ENCODE data around the gene CREB3. TPM values are rescaled to one million over a fixed set of nuclear protein-coding genes. Genes with fewer than 3 reads are reported as not detected.
A peak's percentile ranks its signal among the peaks of the same experiment; 100 is the strongest.

CREB3 gene
- total and polyA plus RNA-seq, 9 of the 15 experiments (the other 6 are each of a cell fraction or from before 2014, with no cell fraction given) = 5.7 to 18.3 (median 14.9) TPM

GRCh38 chr9:35728041-35728971 lies 4.2 kb upstream of the CREB3 start (continued):
- TF ChIP-seq E2F8 (IDR thresholded peaks at IDR 0.05; ENCODE audit: low read depth, partially characterized antibody) (peak; percentile 30), CBFA2T3 (IDR thresholded peaks at IDR 0.05) (peak; percentile 98), XRCC4 (IDR thresholded peaks at IDR 0.05; ENCODE audit: extremely low read depth, insufficient read depth, insufficient read length) (no peak), TAF1 (IDR thresholded peaks at IDR 0.05; ENCODE audit: control insufficient read depth, extremely low read depth, insufficient read depth, low read length, severe bottlenecking) (no peak), MAFK (IDR thresholded peaks at IDR 0.05; ENCODE audit: low read length) (no peak), ERF (CRISPR knock-in tag; IDR thresholded peaks at IDR 0.05) (no peak), CBX2 (IDR thresholded peaks at IDR 0.05; ENCODE audit: insufficient read depth, low read length, poor library complexity, severe bottlenecking) (no peak), POLR2G (IDR thresholded peaks at IDR 0.05; ENCODE audit: low read depth, low read length) (peak; percentile 47), LARP7 (IDR thresholded peaks at IDR 0.05) (no peak; the same call in 1 of the 2 replicates), NR1H2 (CRISPR knock-in tag; IDR thresholded peaks at IDR 0.05) (no peak), HLTF (IDR thresholded peaks at IDR 0.05) (peak; percentile 82), KDM5B (IDR thresholded peaks at IDR 0.05; ENCODE audit: insufficient replicate concordance, low read depth, low read length) (peak; percentile 57), ZEB2 (IDR thresholded peaks at IDR 0.05) (peak; percentile 75), FUS (optimal IDR thresholded peaks at IDR 0.05; ENCODE audit: low read depth, low read length) (no peak), CREB1 (IDR thresholded peaks at IDR 0.05) (no peak; the same call in 1 of the 2 replicates), CREB1 (CRISPR knock-in tag; IDR thresholded peaks at IDR 0.05) (no peak), LEF1 (IDR thresholded peaks at IDR 0.05) (peak; percentile 87; the same call in 1 of the 2 replicates), E2F3 (CRISPR knock-in tag; IDR thresholded peaks at IDR 0.05) (no peak), NCOA1 (IDR thresholded peaks at IDR 0.05; ENCODE audit: low read depth) (peak; percentile 89), ZFX (CRISPR knock-in tag; IDR thresholded peaks at IDR 0.05) (no peak), ETV1 (tag; conservative IDR thresholded peaks at IDR 0.05; ENCODE audit: low read depth) (peak; percentile 94), ATF6 (CRISPR knock-in tag; IDR thresholded peaks at IDR 0.05) (no peak), FOXK2 (conservative IDR thresholded peaks at IDR 0.05 in 1 of 2, IDR thresholded peaks at IDR 0.05 in 1 of 2; ENCODE audit: low read depth in 2 of 2) (no peak; a peak in 1 of 4 replicates), PHF8 (IDR thresholded peaks at IDR 0.05; ENCODE audit: borderline replicate concordance, low read length) (no peak), SIX5 (IDR thresholded peaks at IDR 0.05; ENCODE audit: borderline replicate concordance in 1 of 2, insufficient read depth in 1 of 2, low read depth in 1 of 2, low read length in 2 of 2) (no peak)
